ENCODE results near the gene CD8B2.
A peak's percentile ranks its signal among the peaks of the same experiment; 100 is the strongest.
"Not testable (repeated sequence)": the region's sequence is repeated elsewhere in the genome, so short reads cannot be mapped to it uniquely, and the experiment has no call there.

CD8B2 gene

DNA sequence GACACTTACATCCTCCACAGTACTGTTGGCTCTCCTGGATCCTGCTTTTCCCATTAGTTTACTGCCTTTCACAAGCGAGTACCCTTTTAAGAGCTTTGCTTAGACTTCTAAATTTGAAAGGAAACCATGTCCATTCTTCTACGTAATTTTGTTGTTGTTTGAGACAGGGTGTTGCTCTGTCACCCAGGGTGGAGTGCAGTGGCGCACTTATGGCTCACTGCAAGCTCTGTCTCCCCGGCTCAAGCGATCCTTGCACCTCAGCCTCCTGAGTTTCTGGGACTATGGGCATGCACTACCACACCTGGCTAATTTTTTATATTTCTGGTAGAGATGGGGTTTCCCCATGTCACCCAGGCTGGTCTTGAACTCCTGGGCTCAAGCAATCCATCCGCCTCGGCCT is 24.8 kb downstream of the CD8B2 start:
- DNase-seq (ENCODE audit: low spot score), result not testable (repeated sequence)

DNA sequence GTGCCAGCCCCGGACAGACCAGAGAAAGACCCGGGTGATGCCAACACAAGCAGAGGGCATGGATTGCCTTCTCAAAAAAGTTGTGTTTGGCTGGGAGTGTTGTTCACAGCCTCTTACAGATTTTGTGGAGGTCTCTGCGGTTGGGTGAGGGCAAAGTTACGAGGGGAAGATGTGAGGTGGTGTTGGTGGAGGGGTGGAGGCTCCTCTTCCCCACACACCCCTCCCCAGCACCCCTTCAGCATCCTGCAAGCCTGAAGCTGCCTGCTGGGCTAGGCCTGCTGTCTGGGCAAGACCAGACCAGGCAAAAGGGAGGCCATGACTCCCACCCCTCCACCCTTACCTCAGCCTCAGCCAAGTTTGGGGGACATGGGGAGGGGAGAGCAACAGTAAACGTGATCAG is 26.2 kb downstream of the CD8B2 start:
- DNase-seq (ENCODE audit: low spot score), result not testable (repeated sequence)

DNA sequence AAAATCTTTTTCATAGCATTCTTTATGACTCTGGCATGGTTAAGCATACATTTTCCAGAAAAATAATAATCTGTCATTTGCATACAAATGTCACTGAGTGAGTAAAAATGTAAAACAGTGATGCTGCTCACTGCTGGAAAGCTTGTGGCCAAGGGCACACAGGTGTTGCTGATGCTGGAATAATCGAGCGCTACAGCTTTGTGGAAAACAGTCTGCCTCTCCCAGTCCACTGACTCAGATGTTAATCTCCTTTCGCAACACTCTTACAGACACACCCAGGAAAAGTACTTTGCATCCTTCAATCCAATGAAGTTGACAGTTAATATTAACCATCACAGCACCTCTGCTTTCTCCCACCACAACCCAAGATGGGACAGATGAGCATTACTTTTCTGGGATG is 27.7 kb downstream of the CD8B2 start:
- DNase-seq (ENCODE audit: low spot score), result not testable (repeated sequence)

GRCh38 chr2:106516436-106516835 is 29.3 kb downstream of the CD8B2 start:
- DNase-seq (ENCODE audit: low spot score), result no peak

DNA sequence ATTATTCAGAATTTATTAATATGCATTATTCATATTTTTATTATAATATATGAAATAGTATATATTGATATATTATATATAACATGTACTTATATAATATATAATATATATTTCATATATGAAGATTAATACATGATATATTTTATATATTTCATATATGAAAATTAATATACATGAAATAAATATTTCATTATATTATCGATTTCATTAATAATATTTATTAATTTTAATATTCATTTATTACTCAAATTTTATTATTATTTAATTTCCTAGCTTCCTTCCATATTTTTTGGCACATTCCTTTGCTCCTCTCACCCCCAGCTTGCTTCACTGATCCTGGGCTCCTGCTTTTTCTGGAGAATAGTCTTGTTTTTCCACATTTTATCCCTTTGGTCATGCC is 29.7 kb downstream of the CD8B2 start:
- no peak for DNase-seq (ENCODE audit: low spot score)

- no peak for DNase-seq (ENCODE audit: low spot score)
Measured at GRCh38 chr2:106517329-106517728, 30.2 kb downstream of the CD8B2 start.

GRCh38 chr2:106519767-106520166 is 32.6 kb downstream of the CD8B2 start:
- DNase-seq (ENCODE audit: low spot score), result no peak

DNA sequence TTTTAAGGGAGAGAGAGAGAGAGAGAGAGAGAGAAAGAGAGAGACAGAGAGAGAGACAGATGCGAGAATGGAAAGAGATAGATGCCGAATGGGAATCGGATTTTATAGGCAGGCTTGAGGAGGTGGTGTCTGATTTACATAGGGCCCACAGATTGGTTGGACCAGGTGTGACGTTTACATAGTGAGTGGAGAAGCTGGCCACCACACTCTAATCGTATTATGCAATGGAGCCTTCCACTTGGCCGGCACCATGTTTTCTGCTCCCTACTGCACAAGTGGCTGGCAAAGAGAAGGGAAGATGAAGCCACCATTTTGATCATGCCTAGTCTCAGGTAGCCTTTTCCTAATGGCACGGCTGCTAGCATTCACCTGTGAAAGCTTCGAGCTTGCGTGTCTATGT is 33.9 kb downstream of the CD8B2 start:
- no peak for DNase-seq (ENCODE audit: low spot score)

DNA sequence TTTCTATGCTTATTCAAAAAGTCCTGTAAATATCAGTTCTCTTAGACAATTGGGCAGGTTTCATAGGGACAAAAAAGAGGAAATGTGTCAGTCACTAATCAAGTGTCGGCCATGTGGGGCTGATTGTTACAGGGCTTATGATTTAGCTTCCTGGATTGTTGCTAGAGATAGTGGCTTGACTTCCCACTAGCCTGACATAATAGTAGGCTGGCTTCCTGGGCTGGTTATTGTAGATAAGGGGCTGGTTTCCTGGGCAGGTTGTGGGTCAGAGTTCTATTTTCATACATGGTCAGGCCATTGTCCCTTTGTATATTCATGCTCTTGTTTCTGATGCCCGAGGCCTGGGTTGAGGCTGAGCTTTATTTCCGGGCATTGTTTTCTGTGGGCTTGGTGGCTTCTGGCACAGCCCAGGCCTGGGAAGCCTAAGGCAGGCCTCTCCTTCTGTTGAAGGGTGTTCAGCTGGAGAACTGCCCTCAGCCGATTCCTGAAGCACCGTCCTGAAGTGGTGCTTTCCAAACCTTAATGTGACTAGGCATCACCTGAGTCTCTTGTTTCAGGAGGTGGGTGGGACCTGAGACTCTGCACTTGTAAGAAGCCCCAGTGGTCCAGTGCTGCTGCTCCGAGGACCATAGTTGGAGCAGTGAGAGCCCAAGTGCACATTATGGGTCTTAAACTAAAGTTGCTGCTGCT is 37.0 kb downstream of the CD8B2 start:
- DNase-seq (ENCODE audit: low spot score), result no peak

DNA sequence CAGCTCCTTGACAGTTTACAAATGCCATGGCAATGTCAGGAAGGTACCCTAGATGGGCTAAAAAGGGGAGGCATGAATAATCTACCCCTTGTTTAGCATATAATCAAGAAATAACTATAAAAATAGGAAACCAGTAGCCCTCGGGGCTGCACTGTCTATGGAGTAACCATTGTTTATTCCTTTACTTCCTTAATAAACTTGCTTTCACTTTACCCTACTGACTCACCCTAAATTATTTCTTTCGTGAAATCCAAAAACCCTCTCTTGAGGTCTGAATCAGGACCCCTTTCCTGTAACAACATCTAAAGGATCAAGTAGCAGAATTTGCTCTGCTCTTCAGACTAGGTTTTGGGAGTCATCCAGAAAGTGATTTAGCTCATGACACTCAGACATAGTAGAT is 43.7 kb downstream of the CD8B2 start:
- no peak for DNase-seq (ENCODE audit: low spot score)

DNA sequence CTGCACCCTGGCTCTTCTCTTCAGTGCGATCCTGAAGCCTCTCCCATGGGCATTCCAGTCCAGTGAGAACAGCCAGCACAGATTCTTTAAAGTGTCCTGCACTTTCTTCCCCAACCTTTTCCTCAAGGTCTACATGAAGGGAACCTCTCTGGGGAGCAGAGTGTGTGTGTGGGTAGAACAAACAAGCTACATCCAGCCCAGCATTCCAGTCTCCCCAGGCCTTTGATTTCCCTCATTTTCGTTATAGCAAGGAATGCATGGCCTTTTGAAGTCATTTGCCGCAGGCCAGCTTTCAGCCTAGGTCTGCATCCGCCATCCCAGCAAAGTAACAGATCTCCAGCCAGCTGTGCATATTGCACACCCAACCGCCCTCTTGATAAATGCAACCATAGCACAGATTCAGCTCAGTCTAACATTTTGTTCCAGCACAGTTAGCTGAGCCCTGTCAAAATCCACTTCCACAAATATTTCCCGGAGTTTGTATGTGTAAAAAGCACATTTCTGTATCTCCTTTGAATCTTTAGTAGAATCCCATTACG is 44.6 kb downstream of the CD8B2 start:
- DNase-seq (ENCODE audit: low spot score), result no peak

GRCh38 chr2:106532236-106532635 is 45.1 kb downstream of the CD8B2 start:
- no peak for DNase-seq (ENCODE audit: low spot score)

DNA sequence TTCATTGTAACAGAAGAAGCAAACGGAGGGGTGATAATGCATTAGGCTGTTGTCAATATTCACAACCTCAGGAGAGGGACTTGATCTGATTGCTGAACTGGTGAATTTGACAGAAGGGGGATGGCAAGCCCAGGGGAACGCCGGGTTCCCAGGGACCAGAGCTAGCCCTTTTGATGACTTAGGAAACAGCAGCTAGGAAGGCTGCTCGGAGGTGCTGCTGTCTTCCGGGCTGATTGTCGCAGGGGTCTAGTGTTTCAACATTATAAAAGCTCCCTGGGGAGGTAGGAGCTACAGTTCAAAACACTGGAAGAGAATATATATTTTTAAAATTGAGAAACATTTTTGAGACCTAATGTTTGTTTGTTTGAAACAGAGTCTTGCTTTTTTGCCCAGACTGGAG is 47.3 kb downstream of the CD8B2 start:
- DNase-seq (ENCODE audit: low spot score), result no peak

DNA sequence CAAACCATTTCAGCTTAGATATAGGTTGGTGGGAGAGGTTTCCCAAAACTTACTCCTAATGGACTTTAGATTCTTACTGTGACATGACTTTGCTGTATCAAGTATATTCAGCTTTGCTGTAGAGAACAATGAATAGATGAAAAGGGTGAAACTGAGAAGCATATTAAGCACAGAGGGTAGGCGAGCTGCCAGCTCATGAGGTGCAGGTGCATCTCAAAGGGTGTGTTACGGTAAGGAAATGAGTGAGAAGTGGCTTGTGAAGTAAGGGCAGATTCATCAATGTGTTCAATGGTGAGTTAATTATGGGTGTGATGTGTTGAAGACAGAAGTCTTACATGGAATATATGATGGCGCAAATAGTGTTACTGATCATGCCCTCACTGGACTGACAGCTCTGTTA is 49.3 kb downstream of the CD8B2 start:
- no peak for DNase-seq (ENCODE audit: low spot score)

GRCh38 chr2:106537047-106537446 is 49.9 kb downstream of the CD8B2 start:
- DNase-seq (ENCODE audit: low spot score), result peak; percentile 14

- DNase-seq (ENCODE audit: low spot score), result no peak
Measured at GRCh38 chr2:106537791-106538191, 50.6 kb downstream of the CD8B2 start.

DNA sequence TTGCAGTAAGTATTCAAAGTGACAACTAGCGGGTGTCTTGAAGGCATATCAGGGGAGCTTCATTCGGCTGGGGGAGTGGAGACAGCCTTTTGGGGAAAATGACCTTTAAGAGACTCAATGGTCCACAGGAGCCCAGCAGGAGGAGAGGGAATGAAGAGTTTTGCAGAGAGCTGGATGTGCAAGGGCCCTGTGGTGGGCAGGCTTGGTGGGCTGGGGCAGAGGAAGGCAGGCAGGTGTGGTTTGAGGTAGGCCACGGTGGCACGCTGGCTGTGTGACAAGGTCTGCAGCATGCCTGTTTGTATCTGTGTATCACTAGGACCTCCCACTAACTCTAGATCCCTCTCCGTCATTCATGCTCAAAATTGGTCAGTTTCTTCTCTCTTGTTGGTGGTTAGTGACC is 53.7 kb downstream of the CD8B2 start:
- no peak for DNase-seq (ENCODE audit: low spot score)

DNA sequence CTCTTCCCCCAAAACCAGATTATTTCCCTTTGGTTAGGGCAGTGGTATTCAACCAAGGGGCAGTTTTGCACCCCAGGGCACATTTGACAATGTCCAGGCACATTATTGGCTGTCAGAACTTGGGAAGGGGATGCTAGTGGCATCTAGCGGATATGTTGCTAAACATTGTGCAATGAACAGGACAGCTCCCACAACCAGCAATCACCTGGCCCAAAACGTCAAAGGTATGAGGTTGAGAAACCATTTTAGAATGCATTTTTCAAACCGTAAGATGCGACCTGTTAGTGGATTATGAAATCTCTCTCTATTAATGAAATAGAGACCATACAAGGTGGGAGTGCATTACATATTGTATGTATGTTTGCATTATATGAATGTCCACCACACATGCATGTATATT is 54.2 kb downstream of the CD8B2 start:
- no peak for DNase-seq (ENCODE audit: low spot score)

DNA sequence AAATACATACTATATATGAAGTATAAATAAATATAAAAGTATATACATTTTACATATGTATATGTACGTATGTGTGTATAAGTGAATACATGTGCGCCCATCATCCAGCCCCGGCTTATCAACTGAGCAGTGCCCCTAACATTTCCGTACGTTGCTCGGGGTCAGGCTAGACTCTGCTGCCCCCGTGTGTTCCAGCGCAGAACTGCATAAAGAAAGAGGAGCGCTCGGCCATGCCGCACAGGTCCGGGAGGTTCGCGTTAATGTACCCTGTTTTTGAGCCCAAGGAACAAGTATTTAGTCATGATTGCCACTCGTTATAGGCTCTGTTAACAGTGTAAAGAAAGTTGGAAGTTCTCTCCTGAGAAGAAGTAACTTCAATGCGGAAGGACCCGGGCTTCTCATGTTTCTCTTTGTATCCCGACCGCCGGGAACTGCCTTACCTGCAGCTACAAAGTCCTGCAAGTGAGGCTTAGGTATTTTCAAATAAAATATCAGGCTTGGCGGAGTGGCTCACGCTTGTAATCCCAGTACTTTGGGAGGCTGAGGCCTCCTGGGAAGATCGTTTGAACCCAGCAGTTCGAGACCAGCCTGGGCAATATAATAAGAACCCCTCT is 55.7 kb downstream of the CD8B2 start:
- peak; percentile 77 for DNase-seq (ENCODE audit: low spot score)

- DNase-seq (ENCODE audit: low spot score), result no peak
Measured at GRCh38 chr2:106545007-106545406, 57.8 kb downstream of the CD8B2 start.

GRCh38 chr2:106546391-106546990 is 59.3 kb downstream of the CD8B2 start:
- DNase-seq (ENCODE audit: low spot score), result no peak

GRCh38 chr2:106547164-106547903 is 60.2 kb downstream of the CD8B2 start:
- DNase-seq (ENCODE audit: low spot score), result no peak

Data from CD4-positive, alpha-beta T cell treated with Interleukin-2 at 100 ng/mL for 4 hours (primary cell).